ENCODE results near the gene CNOT10.
A peak's percentile ranks its signal among the peaks of the same experiment; 100 is the strongest.
"Not testable (repeated sequence)": the region's sequence is repeated elsewhere in the genome, so short reads cannot be mapped to it uniquely, and the experiment has no call there.

CNOT10 gene

DNA sequence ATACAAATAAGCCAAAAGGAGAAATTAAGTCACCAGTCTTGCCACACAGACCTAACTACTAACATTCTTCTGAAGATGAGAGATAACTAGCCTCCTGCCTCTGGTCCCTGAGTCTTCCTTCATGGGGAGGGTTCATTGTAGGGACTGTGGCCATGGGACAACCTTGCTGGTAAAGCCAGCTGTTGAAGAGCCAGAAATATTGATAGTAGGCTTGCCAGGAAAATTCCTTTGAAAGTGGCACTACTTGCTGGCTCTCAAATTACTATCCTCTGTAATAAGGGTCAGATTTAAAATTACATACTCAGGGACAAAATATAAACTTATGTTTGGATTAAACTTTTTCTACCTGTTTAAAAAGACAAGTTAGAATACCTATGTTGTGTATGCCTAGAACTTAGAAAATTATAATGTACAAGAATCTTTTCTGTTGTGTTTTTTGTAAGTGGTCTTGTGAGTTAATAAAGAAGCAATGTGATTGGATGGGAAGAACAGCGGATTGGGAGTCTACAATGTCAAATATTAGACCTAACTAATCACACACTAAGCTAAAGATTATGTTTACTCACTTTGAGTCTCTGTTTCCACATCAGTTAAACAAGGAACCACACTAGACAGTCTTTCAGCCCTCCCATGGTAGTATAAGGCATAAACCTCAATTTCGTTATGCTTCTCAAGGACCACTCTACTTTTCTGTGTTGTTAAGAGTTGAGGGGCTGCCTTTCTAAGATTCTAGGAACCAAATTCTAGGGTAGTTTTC, 72.8 kb downstream of the CNOT10 start:
- no peak for DNase-seq (ENCODE audit: low spot score)

- no peak for DNase-seq (ENCODE audit: low spot score)
Observed at GRCh38 chr3:32758375-32758753, 73.4 kb downstream of the CNOT10 start.

GRCh38 chr3:32759342-32759741, 74.4 kb downstream of the CNOT10 start:
- no peak for DNase-seq (ENCODE audit: low spot score)

DNA sequence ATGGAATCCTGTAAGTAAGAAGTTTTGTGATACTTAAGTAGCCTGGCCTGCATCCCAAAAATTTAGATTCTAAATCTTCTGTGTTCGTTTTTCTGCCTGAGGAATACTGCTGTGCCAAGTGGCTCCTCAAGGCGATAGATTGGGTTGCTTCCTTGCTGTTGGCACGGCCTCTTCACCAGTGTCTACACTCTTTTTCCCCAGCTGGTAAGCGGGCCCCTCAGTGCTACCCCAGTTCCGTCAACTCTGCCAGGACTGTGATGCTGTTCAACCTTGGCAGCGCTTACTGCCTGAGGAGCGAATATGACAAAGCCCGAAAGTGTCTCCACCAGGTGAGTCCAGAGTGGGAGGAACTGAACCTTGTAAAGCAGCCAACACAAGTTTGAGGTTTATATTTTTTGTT, 79.5 kb downstream of the CNOT10 start:
- DNase-seq (ENCODE audit: low spot score) = no peak

- DNase-seq (ENCODE audit: low spot score) = no peak
Observed at GRCh38 chr3:32778389-32778788, 93.4 kb downstream of the CNOT10 start.

- no peak for DNase-seq (ENCODE audit: low spot score)
Observed at GRCh38 chr3:32780071-32780734, 95.2 kb downstream of the CNOT10 start.

DNA sequence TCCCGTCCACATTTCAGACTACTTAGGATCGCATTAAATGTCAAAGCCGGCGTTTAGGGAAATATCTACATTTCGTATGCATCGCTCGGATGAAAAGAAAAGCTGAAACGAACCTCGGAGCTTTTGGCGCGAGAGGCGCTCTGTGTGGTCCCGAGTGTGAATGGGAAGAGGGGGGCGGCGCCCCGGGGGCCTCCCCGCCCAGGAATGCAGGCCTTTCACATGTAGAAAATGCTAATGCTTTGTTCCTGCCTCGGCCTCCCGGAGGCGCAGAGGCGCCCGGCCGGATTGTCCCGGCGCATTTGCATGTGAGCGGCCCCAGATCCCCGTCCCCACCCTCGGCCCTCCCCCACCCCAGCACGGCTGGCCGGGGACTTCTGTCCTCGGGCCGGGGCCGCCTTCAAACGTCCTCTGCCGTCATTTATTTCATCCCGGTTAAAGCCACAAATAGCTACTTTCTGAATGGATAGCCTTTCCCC, 95.8 kb downstream of the CNOT10 start:
- peak; percentile 97 for DNase-seq (ENCODE audit: low spot score)

DNA sequence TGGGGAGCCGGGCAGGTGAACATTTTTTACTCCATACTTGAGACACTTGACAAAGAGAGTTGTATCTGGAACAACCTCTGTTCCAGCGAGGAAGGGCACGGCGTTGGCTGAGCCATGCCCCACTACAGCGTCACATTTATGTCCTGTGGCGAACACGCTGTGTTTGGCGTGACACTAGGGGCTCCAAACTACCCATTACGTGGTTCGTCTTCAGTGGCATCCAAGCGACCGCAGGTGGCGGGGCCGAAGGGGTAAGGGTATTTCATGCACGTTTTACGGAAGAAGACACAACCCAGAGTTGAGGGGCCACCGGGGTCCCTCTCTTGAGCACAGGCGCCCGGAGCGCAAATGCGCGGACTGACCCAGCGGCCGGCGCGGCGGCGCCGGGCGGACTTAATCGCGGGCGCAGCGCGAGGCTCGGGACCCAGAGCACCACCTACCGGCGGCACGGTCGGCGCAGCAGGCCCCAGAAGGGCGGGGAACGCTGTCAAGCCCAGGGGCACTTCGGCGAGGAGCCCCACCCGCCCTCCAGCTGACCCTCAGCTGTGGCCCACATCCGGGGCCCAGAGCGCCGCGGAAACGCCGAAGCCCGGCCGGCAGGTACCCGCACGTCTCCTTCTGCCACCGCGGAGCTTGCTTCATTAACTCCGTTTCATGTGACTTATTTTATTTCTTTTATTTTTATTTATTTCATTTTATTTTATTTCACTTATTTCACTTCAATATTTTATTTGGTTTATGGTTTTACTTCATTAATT, 96.4 kb downstream of the CNOT10 start:
- DNase-seq (ENCODE audit: low spot score) = peak; percentile 93

GRCh38 chr3:32781969-32782270, 96.9 kb downstream of the CNOT10 start:
- not testable (repeated sequence) for DNase-seq (ENCODE audit: low spot score)

- DNase-seq (ENCODE audit: low spot score) = no peak
Observed at GRCh38 chr3:32782407-32782806, 97.4 kb downstream of the CNOT10 start.

DNA sequence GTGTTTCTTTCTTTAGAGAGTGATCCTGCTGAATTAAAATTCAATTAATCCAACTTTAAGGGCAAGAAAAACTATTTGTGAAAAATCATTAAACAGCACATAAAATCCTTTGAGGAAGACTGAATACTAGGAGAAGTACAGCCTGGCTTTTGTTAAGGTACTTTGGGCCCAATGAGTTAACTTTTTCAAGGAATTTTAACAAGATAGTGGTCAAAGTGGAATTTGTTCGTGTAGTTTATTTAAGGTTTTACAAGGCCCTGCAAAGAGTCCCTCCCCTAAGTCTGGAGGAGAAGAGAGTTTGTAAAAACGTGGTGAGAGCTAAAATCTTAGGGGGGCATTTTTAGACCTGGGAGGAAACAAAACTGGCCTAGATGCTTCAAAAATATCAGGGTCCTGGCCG, 106.8 kb downstream of the CNOT10 start:
- no peak for DNase-seq (ENCODE audit: low spot score)

DNA sequence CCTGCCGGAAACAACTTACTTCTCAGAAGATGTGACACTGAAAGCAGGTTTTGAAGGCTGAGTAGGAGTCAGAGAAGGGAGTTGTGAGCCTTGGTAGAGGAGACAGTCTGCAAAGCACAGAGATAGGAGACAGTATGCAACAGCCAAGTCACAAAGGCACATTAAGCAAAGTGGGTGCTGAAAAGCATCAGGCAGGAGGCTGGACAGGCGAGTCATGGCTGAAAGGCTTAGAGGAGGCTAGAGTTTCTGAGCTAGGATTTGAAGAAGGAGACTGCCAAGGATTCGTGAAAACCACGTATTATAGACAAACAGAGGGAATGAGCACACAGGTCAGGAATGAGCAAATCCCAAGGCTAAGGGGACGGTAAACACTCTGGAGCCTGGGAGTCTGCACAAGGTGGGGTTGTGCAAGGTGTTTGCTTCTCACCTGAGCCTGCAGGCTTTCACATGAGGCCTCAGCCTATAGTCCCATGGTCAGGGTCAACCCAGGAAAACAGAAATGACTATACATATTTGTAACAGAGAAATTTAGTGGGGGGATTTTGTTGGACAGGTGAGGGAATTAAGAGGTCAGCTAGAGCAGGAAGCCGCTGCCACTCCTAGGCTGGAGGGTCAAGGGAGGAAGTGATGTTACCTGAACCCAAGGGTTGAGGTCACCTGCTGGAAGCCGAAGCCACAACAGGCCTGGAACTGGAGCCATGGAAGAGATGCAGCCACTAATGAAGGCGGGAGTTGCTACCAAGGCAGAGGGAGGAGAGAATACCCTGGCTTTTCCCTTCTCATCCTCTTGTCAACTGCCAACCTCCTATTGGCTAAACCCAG, 109.7 kb downstream of the CNOT10 start:
- DNase-seq (ENCODE audit: low spot score) = no peak

- not testable (repeated sequence) for DNase-seq (ENCODE audit: low spot score)
Observed at GRCh38 chr3:32796384-32796950, 111.5 kb downstream of the CNOT10 start.

- no peak for DNase-seq (ENCODE audit: low spot score)
Observed at GRCh38 chr3:32797776-32798175, 112.8 kb downstream of the CNOT10 start.

- not testable (repeated sequence) for DNase-seq (ENCODE audit: low spot score)
Observed at GRCh38 chr3:32801440-32801839, 116.5 kb downstream of the CNOT10 start.

GRCh38 chr3:32813180-32813579, 128.2 kb downstream of the CNOT10 start:
- no peak for DNase-seq (ENCODE audit: low spot score)

DNA sequence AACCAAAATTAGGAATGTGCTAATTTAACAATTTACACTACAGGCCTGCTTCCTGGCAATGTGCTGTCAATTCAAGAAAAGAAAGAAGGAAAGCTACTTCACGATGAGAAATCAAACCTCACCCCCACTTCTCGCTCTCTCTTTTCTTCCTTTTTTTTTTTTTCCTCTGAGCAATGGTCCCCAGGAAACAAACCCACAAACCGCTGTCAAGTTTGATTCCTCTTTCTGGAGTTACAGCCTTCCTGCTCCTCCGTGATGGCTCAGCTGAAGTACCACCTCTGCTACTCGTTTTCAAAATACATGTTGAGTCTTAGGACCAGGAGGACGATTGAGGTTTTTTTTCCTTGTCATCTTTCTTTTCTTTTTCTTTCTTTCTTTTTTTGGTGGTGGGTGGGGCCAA, 129.4 kb downstream of the CNOT10 start:
- no peak for DNase-seq (ENCODE audit: low spot score)

DNA sequence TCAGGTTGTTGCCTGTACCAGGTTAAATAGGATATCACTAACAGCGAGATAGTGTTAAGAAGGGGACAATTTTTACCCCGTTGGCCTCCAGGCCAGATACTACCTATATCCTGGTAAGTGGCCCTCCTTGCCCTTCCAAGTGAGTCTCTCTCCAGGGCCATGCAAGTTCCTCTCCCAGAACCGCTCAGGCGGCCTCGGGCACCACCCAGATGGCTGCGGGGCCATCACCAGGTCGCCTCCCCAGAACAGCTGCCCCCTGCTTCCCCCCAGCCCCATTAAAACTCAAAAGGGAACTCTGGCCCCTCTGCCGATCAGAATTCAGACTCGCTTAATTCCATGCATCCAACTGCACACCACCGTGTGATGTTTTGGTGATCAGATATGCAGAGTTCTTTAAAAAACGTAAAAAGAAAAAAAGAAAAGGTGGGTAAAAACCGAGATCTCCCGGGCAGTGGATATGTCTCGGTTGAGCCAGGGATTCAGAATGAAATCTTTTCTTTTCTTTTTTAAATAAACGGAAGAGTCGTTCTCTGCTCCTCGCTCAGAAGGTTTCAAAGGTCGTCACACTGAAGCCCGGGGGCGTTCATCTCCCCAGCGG, 131.0 kb downstream of the CNOT10 start:
- DNase-seq (ENCODE audit: low spot score) = peak; percentile 74

GRCh38 chr3:32816439-32817256, 131.7 kb downstream of the CNOT10 start:
- peak; percentile 94 for DNase-seq (ENCODE audit: low spot score)

GRCh38 chr3:32817257-32817557, 132.2 kb downstream of the CNOT10 start:
- DNase-seq (ENCODE audit: low spot score) = no peak
